Dedifferentiated amniotic fluid mesenchymal stem cell (primary cell): ENCODE measurements around the gene IQCM.
"Not testable (repeated sequence)": the region's sequence is repeated elsewhere in the genome, so short reads cannot be mapped to it uniquely, and the experiment has no call there.

Experiments
- DNase-seq: peaks from one replicate; pipeline ENCODE4 v3.0.0-alpha.2; 2016; ENCODE audit errors: extremely low spot score

The IQCM gene

GRCh38 chr4:149584722-149585121 lies 230.9 kb downstream of the IQCM start:
- no peak for DNase-seq

- DNase-seq = peak; percentile 17
Observed at GRCh38 chr4:149574971-149575370, 240.7 kb downstream of the IQCM start.

- no peak for DNase-seq
Observed at GRCh38 chr4:149572716-149573115, 242.9 kb downstream of the IQCM start.

GRCh38 chr4:149555799-149556198 lies 259.8 kb downstream of the IQCM start:
- peak; percentile 47 for DNase-seq

GRCh38 chr4:149555146-149555545 lies 260.5 kb downstream of the IQCM start:
- DNase-seq = no peak

- peak; percentile 15 for DNase-seq
Observed at GRCh38 chr4:149553959-149554520, 261.6 kb downstream of the IQCM start.

GRCh38 chr4:149552601-149553000 lies 263.0 kb downstream of the IQCM start:
- no peak for DNase-seq

GRCh38 chr4:149549911-149550310 lies 265.7 kb downstream of the IQCM start:
- peak; percentile 48 for DNase-seq

GRCh38 chr4:149534779-149535178 lies 280.9 kb downstream of the IQCM start:
- DNase-seq = no peak

GRCh38 chr4:149531861-149532260 lies 283.8 kb downstream of the IQCM start:
- no peak for DNase-seq

GRCh38 chr4:149523039-149523438 lies 292.6 kb downstream of the IQCM start:
- no peak for DNase-seq

- no peak for DNase-seq
Observed at GRCh38 chr4:149521611-149522425, 293.8 kb downstream of the IQCM start.

- DNase-seq = no peak
Observed at GRCh38 chr4:149518471-149518870, 297.2 kb downstream of the IQCM start.

GRCh38 chr4:149513081-149513480 lies 302.6 kb downstream of the IQCM start:
- DNase-seq = no peak

- no peak for DNase-seq
Observed at GRCh38 chr4:149512501-149512900, 303.1 kb downstream of the IQCM start.

- no peak for DNase-seq
Observed at GRCh38 chr4:149511558-149512298, 303.9 kb downstream of the IQCM start.

GRCh38 chr4:149507309-149507708 lies 308.3 kb downstream of the IQCM start:
- DNase-seq = not testable (repeated sequence)

GRCh38 chr4:149500806-149501205 lies 314.8 kb downstream of the IQCM start:
- no peak for DNase-seq

- DNase-seq = no peak
Observed at GRCh38 chr4:149499726-149500125, 315.9 kb downstream of the IQCM start.

GRCh38 chr4:149498246-149498645 lies 317.4 kb downstream of the IQCM start:
- no peak for DNase-seq

GRCh38 chr4:149493492-149493891 lies 322.2 kb downstream of the IQCM start:
- no peak for DNase-seq

- DNase-seq = no peak
Observed at GRCh38 chr4:149489321-149489720, 326.3 kb downstream of the IQCM start.

- DNase-seq = no peak
Observed at GRCh38 chr4:149486861-149487260, 328.8 kb downstream of the IQCM start.
